Measurements from ENCODE around the gene CFL2. TPM values are rescaled to one million over a fixed set of nuclear protein-coding genes. Genes with fewer than 3 reads are reported as not detected.

CFL2 gene
- total and polyA plus RNA-seq, 3 donors from 2014 or later: 66.8 to 92.4 (median 67.7) TPM

GRCh38 chr14:34684578-34684977, 29.8 kb downstream of the CFL2 start:
- H3K4me3 ChIP-seq: no peak overlapping the region
- intact Hi-C loops (cut with DNase I; ENCODE audit: low total_unique reads): no loop called here

GRCh38 chr14:34682787-34683321, 31.5 kb downstream of the CFL2 start:
- Histone ChIP-seq H3K27ac (no peak overlapping the region), H3K4me1 (no peaks in the 10 kb centered on the region), H3K36me3 (ENCODE audit: low read depth, missing control alignments) (no peaks in the 10 kb centered on the region), H3K4me3 (no peak overlapping the region), H3K27me3 (no peaks in the 10 kb centered on the region), H3K9me3 (no peaks in the 10 kb centered on the region)
- 76 to 91% methylated on average over 2 of the region's 2 CpGs for WGBS, 2 donors
- TF ChIP-seq POLR2A (IDR thresholded peaks at IDR 0.05) (no peak), CTCF (IDR thresholded peaks at IDR 0.05) (no peak)
- intact Hi-C loops (cut with DNase I; ENCODE audit: low total_unique reads): no loop called here
- no peak for DNase-seq

More at GRCh38 chr14:34684578-34684977, 29.8 kb downstream of the CFL2 start:
- Histone ChIP-seq H3K27me3 (no peaks in the 10 kb centered on the region), H3K27ac (no peak overlapping the region), H3K4me1 (no peaks in the 10 kb centered on the region), H3K9me3 (no peaks in the 10 kb centered on the region), H3K36me3 (ENCODE audit: low read depth, missing control alignments) (no peaks in the 10 kb centered on the region)
- no peak for DNase-seq
- TF ChIP-seq CTCF (IDR thresholded peaks at IDR 0.05) (no peak), POLR2A (IDR thresholded peaks at IDR 0.05) (no peak)

DNA sequence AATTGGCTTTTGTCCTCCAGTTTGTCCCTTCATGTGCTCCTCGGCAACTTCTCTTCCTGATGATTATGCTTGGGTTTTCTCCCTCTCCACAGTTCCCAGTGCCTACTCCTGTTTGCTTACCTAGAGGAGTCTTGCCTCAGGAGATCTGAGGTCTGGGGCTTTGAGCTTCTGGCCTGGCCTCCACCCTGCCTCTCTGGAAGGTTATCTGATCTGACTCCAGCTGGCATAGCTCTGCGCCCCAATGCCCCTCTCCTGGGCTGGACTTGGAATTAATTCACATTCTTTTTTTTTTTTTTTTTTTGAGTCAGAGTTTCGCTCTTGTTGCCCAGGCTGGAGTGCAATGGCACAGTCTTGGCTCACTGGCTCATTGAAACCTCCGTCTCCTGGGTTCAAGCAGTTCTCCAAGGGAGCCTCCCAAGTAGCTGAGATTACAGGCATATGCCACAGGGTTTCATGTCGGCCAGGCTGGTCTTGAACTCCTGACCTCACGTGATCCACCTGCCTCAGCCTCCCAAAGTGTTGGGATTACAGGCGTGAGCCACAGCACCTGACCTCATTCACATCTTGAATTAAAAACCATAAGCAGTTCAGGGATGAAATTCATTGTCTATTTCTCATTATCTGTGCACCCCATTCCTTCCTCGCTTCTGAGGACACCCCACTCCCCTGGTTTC, 33.5 kb downstream of the CFL2 start:
- H3K9me3 ChIP-seq: no peaks in the 10 kb centered on the region
- intact Hi-C loops (cut with DNase I; ENCODE audit: low total_unique reads): no loop called here
- no peak for DNase-seq
- H3K36me3 ChIP-seq (ENCODE audit: low read depth, missing control alignments): no peaks in the 10 kb centered on the region
- TF ChIP-seq CTCF (IDR thresholded peaks at IDR 0.05): no peak
- no peak overlapping the region for H3K27ac ChIP-seq
- H3K4me3 ChIP-seq: no peak overlapping the region
- 83 to 86% methylated on average over 8 of the region's 8 CpGs for WGBS, 2 donors
- H3K27me3 ChIP-seq: no peaks in the 10 kb centered on the region
- no peaks in the 10 kb centered on the region for H3K4me1 ChIP-seq

DNA sequence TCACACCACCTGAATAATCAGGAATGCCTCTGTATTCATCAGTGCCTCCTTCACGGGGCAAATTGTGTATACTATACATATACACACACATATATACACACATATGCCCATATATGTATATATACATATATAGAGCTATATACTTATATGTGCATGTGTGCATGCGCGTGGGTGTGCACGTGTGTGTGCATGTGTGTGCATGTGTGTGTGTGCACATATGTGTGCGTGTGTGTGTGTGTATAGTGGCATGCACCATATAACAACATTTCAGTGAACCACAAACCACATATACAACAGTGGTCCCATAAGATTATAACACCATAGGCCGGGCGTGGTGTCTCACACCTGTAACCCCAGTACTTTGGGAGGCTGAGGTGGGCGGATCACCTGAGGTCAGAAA, 35.7 kb downstream of the CFL2 start:
- intact Hi-C loops (cut with DNase I; ENCODE audit: low total_unique reads): no loop called here
- H3K27ac ChIP-seq: no peak overlapping the region

More for the DNA sequence above, 35.7 kb downstream of the CFL2 start:
- TF ChIP-seq CTCF (IDR thresholded peaks at IDR 0.05) (no peak), POLR2A (IDR thresholded peaks at IDR 0.05) (no peak)
- no peaks in the 10 kb centered on the region for H3K27me3 ChIP-seq
- 92 to 96% methylated on average over 8 of the region's 8 CpGs for WGBS, 2 donors
- no peaks in the 10 kb centered on the region for H3K9me3 ChIP-seq
- H3K4me1 ChIP-seq: no peaks in the 10 kb centered on the region
- H3K36me3 ChIP-seq (ENCODE audit: low read depth, missing control alignments): no peaks in the 10 kb centered on the region
- no peak overlapping the region for H3K4me3 ChIP-seq
- DNase-seq: no peak

Data from testis (tissue), 3 donors.